Glutamatergic neuron (in vitro differentiated cells): Measurements from ENCODE around the gene KRTAP10-1. TPM values are rescaled to one million over a fixed set of nuclear protein-coding genes. Genes with fewer than 3 reads are reported as not detected.
"Not testable (repeated sequence)": the region's sequence is repeated elsewhere in the genome, so short reads cannot be mapped to it uniquely, and the experiment has no call there.

Experiments
- DNase-seq: peaks from one replicate; pipeline ENCODE4 v3.0.0; 2022
- H3K27ac Mint-ChIP-seq: one replicate; pipeline ENCODE4 v1.8.0; 2020; ENCODE audit warnings: mild to moderate bottlenecking, mixed read lengths, inconsistent platforms; ENCODE audit not compliant: unreplicated experiment
- H3K27me3 Mint-ChIP-seq: one replicate; pipeline ENCODE4 v1.8.0; 2020; ENCODE audit warnings: mild to moderate bottlenecking, moderate library complexity, mixed read lengths, inconsistent platforms; ENCODE audit not compliant: unreplicated experiment
- H3K36me3 Mint-ChIP-seq: one replicate; pipeline ENCODE4 v1.8.0; 2020; ENCODE audit warnings: mild to moderate bottlenecking, mixed read lengths, inconsistent platforms; ENCODE audit not compliant: unreplicated experiment
- H3K4me1 Mint-ChIP-seq: one replicate; pipeline ENCODE4 v1.8.0; 2020; ENCODE audit warnings: mild to moderate bottlenecking, low read depth, mixed read lengths, inconsistent platforms; ENCODE audit not compliant: unreplicated experiment
- H3K4me3 Mint-ChIP-seq: one replicate; pipeline ENCODE4 v1.8.0; 2020; ENCODE audit warnings: mild to moderate bottlenecking, mixed read lengths, inconsistent platforms; ENCODE audit not compliant: unreplicated experiment
- H3K9me3 Mint-ChIP-seq: one replicate; pipeline ENCODE4 v1.8.0; 2020; ENCODE audit warnings: mild to moderate bottlenecking, moderate library complexity, mixed read lengths, inconsistent platforms; ENCODE audit not compliant: unreplicated experiment
- CTCF ChIP-seq: fragments of 200-600 bp; sonication (generic); IDR thresholded peaks from one replicate; pipeline ENCODE4 v1.5.0; 2021; ENCODE audit not compliant: partially characterized antibody, unreplicated experiment
- total RNA-seq: library from RNA; stranded (reverse); fragmentation: NEBNext Ultra II Directional; extraction: Animal tissue kit (Norgen Biotek cat#: 25700); gene quantifications from one replicate; pipeline ENCODE4 v1.2.1, GENCODE V29; 2021; ENCODE audit not compliant: unreplicated experiment

The KRTAP10-1 gene
- total RNA-seq, 1 donor from 2014 or later, result not detected

- Mint-ChIP-seq H3K4me1 (no peaks in the 10 kb centered on the region), H3K4me3 (no peak overlapping the region), H3K27me3 (peaks cover 3% of the 10 kb centered on the region), H3K36me3 (peaks cover under 1% of the 10 kb centered on the region), H3K27ac (no peak overlapping the region), H3K9me3 (peaks cover under 1% of the 10 kb centered on the region)
- TF ChIP-seq CTCF, result no peak
- DNase-seq, result no peak
Observed at GRCh38 chr21:44564886-44565598, 25.0 kb upstream of the KRTAP10-1 start.

- TF ChIP-seq CTCF, result no peak
- Mint-ChIP-seq H3K27me3 (peaks cover 4% of the 10 kb centered on the region), H3K4me1 (no peaks in the 10 kb centered on the region), H3K9me3 (peaks cover 2% of the 10 kb centered on the region), H3K4me3 (no peak overlapping the region), H3K27ac (no peak overlapping the region), H3K36me3 (peaks cover 5% of the 10 kb centered on the region)
- no peak for DNase-seq
Observed at GRCh38 chr21:44564099-44564498, 24.1 kb upstream of the KRTAP10-1 start.

GRCh38 chr21:44558695-44559094 lies 18.7 kb upstream of the KRTAP10-1 start, which contains the start of gene KRTAP10-3:
TSS of gene KRTAP10-3 (minus strand) at chr21:44558795. CDS start at chr21:44558715, 80 bp downstream.
- Mint-ChIP-seq H3K27ac (peak within 1 kb of the TSS; percentile 71), H3K36me3 (peaks cover 9% of the 10 kb centered on the region), H3K4me1 (peaks cover 7% of the 10 kb centered on the region), H3K27me3 (peaks cover 9% of the 10 kb centered on the region), H3K4me3 (no peak within 1 kb of the TSS), H3K9me3 (peaks cover 12% of the 10 kb centered on the region)
- DNase-seq, result no peak
- TF ChIP-seq CTCF, result no peak

- not testable (repeated sequence) for H3K4me3 Mint-ChIP-seq, H3K4me1 Mint-ChIP-seq, H3K27me3 Mint-ChIP-seq, DNase-seq, H3K36me3 Mint-ChIP-seq
- peaks cover 12% of the 10 kb centered on the region for H3K9me3 Mint-ChIP-seq
- H3K27ac Mint-ChIP-seq, result peak overlapping the region; percentile 29
Observed at GRCh38 chr21:44558329-44558675, 18.3 kb upstream of the KRTAP10-1 start.

GRCh38 chr21:44557491-44558328 lies 17.7 kb upstream of the KRTAP10-1 start:
- no peak for DNase-seq
- Mint-ChIP-seq H3K27me3 (peaks cover 10% of the 10 kb centered on the region), H3K4me1 (peaks cover 7% of the 10 kb centered on the region), H3K4me3 (no peak overlapping the region), H3K9me3 (peaks cover 12% of the 10 kb centered on the region), H3K27ac (peak overlapping the region; percentile 71), H3K36me3 (peaks cover 9% of the 10 kb centered on the region)
- no peak for TF ChIP-seq CTCF
